Measurements from ENCODE around the gene KCTD2. TPM values are rescaled to one million over a fixed set of nuclear protein-coding genes. Genes with fewer than 3 reads are reported as not detected.

Gene KCTD2
- polyA plus RNA-seq, 1 of the 3 experiments (the other 2 are of a cell fraction): 27.5 TPM

DNA sequence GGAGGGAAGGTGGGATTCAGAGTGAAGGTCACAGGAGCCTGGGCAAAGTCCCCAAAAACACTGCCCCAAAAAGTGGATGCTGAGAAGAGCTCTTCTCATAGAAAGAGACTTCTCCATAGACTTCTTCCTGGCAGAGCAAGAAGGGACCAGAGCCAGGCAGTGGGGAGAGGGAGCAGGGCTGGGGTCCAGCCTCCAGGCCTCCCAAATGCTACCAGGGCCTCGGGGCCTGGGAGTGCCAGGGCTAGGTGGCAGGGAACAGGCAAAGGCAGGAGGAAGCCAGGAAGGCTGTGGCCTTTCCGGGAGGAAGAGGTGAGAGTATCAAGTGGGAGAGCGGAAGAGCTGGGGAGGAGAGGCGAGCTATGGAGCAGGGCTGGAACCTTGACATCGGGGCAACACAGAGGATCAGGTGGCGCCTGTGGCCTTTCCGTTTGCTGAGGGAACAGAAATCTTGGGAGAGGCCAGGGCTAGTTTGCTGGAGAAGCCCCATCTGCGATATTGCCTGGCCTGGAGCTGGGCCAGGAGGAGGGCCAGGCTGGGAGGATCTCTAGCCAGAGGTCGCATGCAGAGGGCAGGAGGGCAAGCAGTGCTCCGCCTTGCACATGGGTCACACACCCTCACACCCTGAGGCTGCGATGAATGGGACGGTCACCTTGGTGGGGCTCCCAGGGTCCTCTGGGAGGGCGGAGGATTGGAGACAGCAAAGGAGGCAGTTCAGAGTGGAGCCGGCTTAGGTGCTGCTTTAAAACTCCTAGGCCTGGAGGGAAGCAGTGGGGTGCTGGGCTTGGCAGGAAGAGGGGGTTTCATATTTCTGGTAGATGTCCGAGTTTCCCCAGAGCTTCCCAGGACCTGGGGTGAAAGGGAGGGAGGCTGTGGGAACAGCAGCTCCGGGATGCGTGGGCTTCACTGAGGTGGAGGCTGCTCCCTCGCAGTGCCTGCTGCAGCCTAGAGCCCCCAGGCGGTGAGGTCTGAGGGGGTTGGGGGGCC, 44.1 kb downstream of the KCTD2 start:
- Histone ChIP-seq H3F3A (replicated peaks; ENCODE audit: insufficient read depth) (peaks cover 2% of the 10 kb centered on the region), H3K27ac (ENCODE audit: low read depth in 2 of 2, low read length in 1 of 2) (no peak overlapping the region), H3K36me3 (replicated peaks in 1 of 2; ENCODE audit: control insufficient read depth in 1 of 2, insufficient read depth in 2 of 2, low read length in 1 of 2) (no peaks in the 10 kb centered on the region), H3K79me2 (ENCODE audit: insufficient read depth) (no peaks in the 10 kb centered on the region), H3K9me3 (no peaks in the 10 kb centered on the region), H4K20me1 (ENCODE audit: insufficient read depth) (no peaks in the 10 kb centered on the region), H3K4me3 (ENCODE audit: low read depth in 2 of 2, low read length in 1 of 2) (no peak overlapping the region), H3K4me2 (no peak overlapping the region), H3K27me3 (ENCODE audit: insufficient read depth) (no peaks in the 10 kb centered on the region), H3K9ac (no peak overlapping the region), H3K9me2 (no peaks in the 10 kb centered on the region), H3K4me1 (ENCODE audit: control insufficient read depth in 1 of 2, insufficient read depth in 2 of 2, low read depth in 1 of 2, low read length in 1 of 2) (peaks cover 0 to 5% of the 10 kb centered on the region in 2 experiments; a peak in 1 of 4 replicates), H2AFZ (ENCODE audit: low read depth) (no peak overlapping the region)
- ChIA-PET CTCF (interaction anchor here (0.6 to 2.0 kb wide), 10 partner anchors 15 to 160 kb away, joined by 3 to 15 read pairs (median 6); partner anchors contain the start of gene NT5C), POLR2A (no interaction called here)
- peak; percentile 62 for DNase-seq
- TF ChIP-seq, protein P1, sequence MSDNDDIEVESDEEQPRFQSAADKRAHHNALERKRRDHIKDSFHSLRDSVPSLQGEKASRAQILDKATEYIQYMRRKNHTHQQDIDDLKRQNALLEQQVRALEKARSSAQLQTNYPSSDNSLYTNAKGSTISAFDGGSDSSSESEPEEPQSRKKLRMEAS (IDR thresholded peaks at IDR 0.05; ENCODE audit: low read depth): no peak
- TF ChIP-seq RCOR1 (IDR thresholded peaks at IDR 0.05; ENCODE audit: low read length): no peak
- 73% methylated on average over 18 of the region's 19 CpGs for WGBS (ENCODE audit: low lambda C conversion rate)

DNA sequence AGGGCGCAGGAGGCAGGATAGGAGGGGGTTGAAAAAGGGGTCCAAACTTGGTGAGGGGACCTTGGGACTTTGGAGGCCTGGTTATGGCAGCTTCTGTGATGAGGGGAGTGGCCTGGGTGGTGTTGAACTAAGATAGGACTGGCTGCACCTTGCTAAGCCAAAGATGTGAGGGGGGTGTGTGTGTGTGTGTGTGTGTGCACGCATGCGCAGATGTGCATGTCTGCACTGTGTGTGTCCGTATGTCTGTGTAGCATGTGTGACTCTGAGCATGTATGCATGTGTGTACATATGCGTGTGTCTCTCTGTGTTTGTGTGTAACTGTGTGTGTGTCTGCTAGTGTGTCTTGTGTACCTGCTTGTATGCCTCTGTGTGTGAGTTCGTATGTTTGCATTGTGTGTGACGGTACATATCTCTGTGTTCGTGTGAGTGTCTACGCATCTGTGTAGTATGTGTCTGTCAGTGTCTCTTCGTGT, 44.9 kb downstream of the KCTD2 start:
- Histone ChIP-seq H3K36me3 (replicated peaks in 1 of 2; ENCODE audit: control insufficient read depth in 1 of 2, insufficient read depth in 2 of 2, low read length in 1 of 2) (no peaks in the 10 kb centered on the region), H3K79me2 (ENCODE audit: insufficient read depth) (no peaks in the 10 kb centered on the region), H3F3A (replicated peaks; ENCODE audit: insufficient read depth) (peaks cover 2% of the 10 kb centered on the region), H3K4me2 (no peak overlapping the region), H3K4me3 (ENCODE audit: low read depth in 2 of 2, low read length in 1 of 2) (no peak overlapping the region), H3K27ac (ENCODE audit: low read depth in 2 of 2, low read length in 1 of 2) (no peak overlapping the region), H3K27me3 (ENCODE audit: insufficient read depth) (no peaks in the 10 kb centered on the region), H4K20me1 (ENCODE audit: insufficient read depth) (no peaks in the 10 kb centered on the region), H3K9me2 (no peaks in the 10 kb centered on the region), H3K4me1 (ENCODE audit: control insufficient read depth in 1 of 2, insufficient read depth in 2 of 2, low read depth in 1 of 2, low read length in 1 of 2) (peaks cover 0 to 5% of the 10 kb centered on the region in 2 experiments; a peak in 1 of 4 replicates), H3K9ac (no peak overlapping the region), H2AFZ (ENCODE audit: low read depth) (no peak overlapping the region), H3K9me3 (no peaks in the 10 kb centered on the region)
- TF ChIP-seq TAF1 (IDR thresholded peaks at IDR 0.05; ENCODE audit: borderline replicate concordance, low read depth, low read length) (no peak), TCF12 (IDR thresholded peaks at IDR 0.05) (no peak), ELF1 (IDR thresholded peaks at IDR 0.05) (no peak), NFIC (IDR thresholded peaks at IDR 0.05; ENCODE audit: borderline replicate concordance) (no peak), TEAD4 (IDR thresholded peaks at IDR 0.05; ENCODE audit: borderline replicate concordance, insufficient read depth) (no peak), FOXM1 (IDR thresholded peaks at IDR 0.05; ENCODE audit: low read depth) (no peak), CHD2 (IDR thresholded peaks at IDR 0.05; ENCODE audit: low read length, partially characterized antibody) (no peak), CTCF (IDR thresholded peaks at IDR 0.05) (no peak), FOXJ3 (CRISPR knock-in tag; IDR thresholded peaks at IDR 0.05) (no peak), RAD21 (IDR thresholded peaks at IDR 0.05; ENCODE audit: low read length) (no peak), GABPA (IDR thresholded peaks at IDR 0.05; ENCODE audit: low read depth) (no peak), NRF1 (IDR thresholded peaks at IDR 0.05; ENCODE audit: low read depth, low read length) (no peak), SIN3A (IDR thresholded peaks at IDR 0.05; ENCODE audit: borderline replicate concordance, low read depth, low read length) (no peak), RCOR1 (IDR thresholded peaks at IDR 0.05; ENCODE audit: low read length) (no peak), MXI1 (IDR thresholded peaks at IDR 0.05; ENCODE audit: low read depth, low read length) (no peak), FOSL2 (IDR thresholded peaks at IDR 0.05; ENCODE audit: borderline replicate concordance, low read depth) (no peak)
- TF ChIP-seq, protein P2, sequence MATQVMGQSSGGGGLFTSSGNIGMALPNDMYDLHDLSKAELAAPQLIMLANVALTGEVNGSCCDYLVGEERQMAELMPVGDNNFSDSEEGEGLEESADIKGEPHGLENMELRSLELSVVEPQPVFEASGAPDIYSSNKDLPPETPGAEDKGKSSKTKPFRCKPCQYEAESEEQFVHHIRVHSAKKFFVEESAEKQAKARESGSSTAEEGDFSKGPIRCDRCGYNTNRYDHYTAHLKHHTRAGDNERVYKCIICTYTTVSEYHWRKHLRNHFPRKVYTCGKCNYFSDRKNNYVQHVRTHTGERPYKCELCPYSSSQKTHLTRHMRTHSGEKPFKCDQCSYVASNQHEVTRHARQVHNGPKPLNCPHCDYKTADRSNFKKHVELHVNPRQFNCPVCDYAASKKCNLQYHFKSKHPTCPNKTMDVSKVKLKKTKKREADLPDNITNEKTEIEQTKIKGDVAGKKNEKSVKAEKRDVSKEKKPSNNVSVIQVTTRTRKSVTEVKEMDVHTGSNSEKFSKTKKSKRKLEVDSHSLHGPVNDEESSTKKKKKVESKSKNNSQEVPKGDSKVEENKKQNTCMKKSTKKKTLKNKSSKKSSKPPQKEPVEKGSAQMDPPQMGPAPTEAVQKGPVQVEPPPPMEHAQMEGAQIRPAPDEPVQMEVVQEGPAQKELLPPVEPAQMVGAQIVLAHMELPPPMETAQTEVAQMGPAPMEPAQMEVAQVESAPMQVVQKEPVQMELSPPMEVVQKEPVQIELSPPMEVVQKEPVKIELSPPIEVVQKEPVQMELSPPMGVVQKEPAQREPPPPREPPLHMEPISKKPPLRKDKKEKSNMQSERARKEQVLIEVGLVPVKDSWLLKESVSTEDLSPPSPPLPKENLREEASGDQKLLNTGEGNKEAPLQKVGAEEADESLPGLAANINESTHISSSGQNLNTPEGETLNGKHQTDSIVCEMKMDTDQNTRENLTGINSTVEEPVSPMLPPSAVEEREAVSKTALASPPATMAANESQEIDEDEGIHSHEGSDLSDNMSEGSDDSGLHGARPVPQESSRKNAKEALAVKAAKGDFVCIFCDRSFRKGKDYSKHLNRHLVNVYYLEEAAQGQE (IDR thresholded peaks at IDR 0.05; ENCODE audit: low read depth, low read length): no peak
- TF ChIP-seq, protein P1 (IDR thresholded peaks at IDR 0.05; ENCODE audit: low read depth): no peak
- POLR2A ChIA-PET: no interaction called here
- CTCF ChIA-PET: interaction anchor here (0.8 to 2.0 kb wide), 8 partner anchors 14 to 161 kb away, joined by 3 to 15 read pairs (median 7); partner anchors contain the start of gene NT5C
- 77% methylated on average over 10 of the region's 10 CpGs for WGBS (ENCODE audit: low lambda C conversion rate)
- DNase-seq: no peak
